ENCODE measurements around the gene OFD1.

OFD1 gene

DNA sequence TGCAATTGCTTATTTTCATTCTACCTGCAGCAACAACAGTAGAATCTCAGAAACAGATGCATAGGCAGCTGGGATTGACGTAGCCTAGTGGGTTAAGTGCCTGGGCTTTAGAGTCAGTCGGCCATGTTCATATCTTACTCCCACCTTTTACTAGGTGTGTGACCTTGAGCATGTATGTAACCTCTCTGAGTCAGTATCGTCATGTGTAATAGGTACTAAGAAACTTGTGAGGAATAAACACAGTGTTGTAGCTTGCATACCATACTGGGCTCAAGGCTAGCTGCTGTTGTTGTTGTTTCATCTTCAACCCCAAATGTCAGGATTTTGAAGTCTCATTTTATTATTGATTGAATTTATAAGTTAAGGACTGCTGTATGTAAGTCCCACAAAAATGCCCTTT, 31.4 kb upstream of the OFD1 start:
- Histone ChIP-seq H3K27me3 (no peaks in the 10 kb centered on the region), H3K4me1 (peaks cover 0 to 35% (median 6%) of the 10 kb centered on the region in 4 donors), H3K27ac (no peak overlapping the region), H3K36me3 (peaks cover 0 to 3% (median 0%) of the 10 kb centered on the region in 3 donors), H3K4me3 (no peak overlapping the region), H3K9me3 (no peaks in the 10 kb centered on the region)
- TF ChIP-seq, protein P1, sequence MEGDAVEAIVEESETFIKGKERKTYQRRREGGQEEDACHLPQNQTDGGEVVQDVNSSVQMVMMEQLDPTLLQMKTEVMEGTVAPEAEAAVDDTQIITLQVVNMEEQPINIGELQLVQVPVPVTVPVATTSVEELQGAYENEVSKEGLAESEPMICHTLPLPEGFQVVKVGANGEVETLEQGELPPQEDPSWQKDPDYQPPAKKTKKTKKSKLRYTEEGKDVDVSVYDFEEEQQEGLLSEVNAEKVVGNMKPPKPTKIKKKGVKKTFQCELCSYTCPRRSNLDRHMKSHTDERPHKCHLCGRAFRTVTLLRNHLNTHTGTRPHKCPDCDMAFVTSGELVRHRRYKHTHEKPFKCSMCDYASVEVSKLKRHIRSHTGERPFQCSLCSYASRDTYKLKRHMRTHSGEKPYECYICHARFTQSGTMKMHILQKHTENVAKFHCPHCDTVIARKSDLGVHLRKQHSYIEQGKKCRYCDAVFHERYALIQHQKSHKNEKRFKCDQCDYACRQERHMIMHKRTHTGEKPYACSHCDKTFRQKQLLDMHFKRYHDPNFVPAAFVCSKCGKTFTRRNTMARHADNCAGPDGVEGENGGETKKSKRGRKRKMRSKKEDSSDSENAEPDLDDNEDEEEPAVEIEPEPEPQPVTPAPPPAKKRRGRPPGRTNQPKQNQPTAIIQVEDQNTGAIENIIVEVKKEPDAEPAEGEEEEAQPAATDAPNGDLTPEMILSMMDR (IDR thresholded peaks at IDR 0.05) = no peak
- intact Hi-C loops (cut with DNase I; ENCODE audit: low total_unique reads) = no loop called here
- no peak for DNase-seq

DNA sequence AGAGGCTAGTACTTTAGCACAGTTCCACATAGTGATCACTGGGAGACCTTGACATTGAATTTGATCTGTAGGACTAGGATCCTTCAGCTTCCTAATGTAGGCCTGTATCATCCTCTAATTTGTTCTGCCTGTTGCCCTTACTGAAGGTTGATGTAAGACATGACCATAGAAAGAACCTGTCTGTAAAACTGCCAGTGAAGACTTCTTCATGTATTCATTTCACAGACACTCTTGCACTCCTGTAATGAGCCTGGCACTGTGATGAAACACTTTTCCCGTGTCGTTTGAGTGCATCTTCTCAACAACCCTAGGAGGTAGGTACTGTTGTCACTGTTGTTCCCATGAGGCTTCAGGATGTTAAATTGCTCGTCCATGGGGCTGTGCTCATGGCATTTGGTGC, 31.0 kb upstream of the OFD1 start:
- Histone ChIP-seq H3K36me3 (peaks cover 0 to 4% (median 1%) of the 10 kb centered on the region in 3 donors), H3K27ac (no peak overlapping the region), H3K27me3 (no peaks in the 10 kb centered on the region), H3K9me3 (no peaks in the 10 kb centered on the region), H3K4me1 (peaks cover 0 to 31% (median 5%) of the 10 kb centered on the region in 4 donors), H3K4me3 (no peak overlapping the region)
- TF ChIP-seq, protein P1 (IDR thresholded peaks at IDR 0.05) = no peak
- no peak for DNase-seq
- intact Hi-C loops (cut with DNase I; ENCODE audit: low total_unique reads) = no loop called here

DNA sequence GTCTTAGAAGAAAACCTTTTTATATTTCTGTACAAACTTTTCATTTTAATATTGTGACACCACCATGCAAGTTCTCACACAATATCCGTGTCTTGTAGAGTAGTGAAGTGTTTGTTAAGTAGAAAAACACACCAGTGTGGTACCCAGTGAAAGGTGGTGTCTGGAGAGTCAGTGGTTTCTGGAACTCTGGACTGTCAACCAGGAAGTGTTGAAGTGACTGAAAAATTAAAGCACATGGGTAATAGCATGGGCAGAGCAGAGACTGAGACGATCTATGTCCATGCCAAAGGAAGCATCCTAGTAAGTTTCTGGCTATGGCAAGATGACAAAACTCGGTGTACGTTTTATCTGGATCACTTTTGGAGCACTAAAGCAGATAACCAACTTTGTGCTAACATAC, 23.4 kb upstream of the OFD1 start:
- intact Hi-C loops (cut with DNase I; ENCODE audit: low total_unique reads) = no loop called here
- H3K4me3 ChIP-seq = no peak overlapping the region
- H3K27me3 ChIP-seq = no peaks in the 10 kb centered on the region
- H3K9me3 ChIP-seq = no peaks in the 10 kb centered on the region
- no peaks in the 10 kb centered on the region for H3K4me1 ChIP-seq
- H3K27ac ChIP-seq = no peak overlapping the region
- peaks cover 4 to 52% (median 47%) of the 10 kb centered on the region in 3 donors for H3K36me3 ChIP-seq
- no peak for DNase-seq
- TF ChIP-seq, protein P1 (IDR thresholded peaks at IDR 0.05) = no peak

DNA sequence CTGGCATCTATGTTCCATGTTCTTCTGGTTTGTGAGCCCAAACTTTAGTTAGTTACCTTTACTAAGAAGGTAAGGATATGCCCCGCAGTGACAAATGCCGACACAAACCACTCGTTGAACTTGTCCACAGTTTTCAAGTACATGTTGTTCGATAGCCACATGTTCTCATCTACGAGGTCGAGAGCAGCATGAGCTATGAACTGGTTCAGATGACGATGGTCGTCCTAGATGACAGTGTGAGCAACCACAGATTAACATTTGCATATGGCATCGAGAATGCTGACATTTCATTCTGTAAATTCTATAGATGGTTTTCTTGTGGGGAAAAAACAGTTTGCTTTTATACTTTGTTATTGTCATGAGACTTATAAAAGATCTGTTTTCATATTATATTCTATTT, 18.1 kb upstream of the OFD1 start:
- Histone ChIP-seq H3K36me3 (peaks cover 4 to 40% (median 37%) of the 10 kb centered on the region in 3 donors), H3K27me3 (no peaks in the 10 kb centered on the region), H3K4me1 (peaks cover 0 to 7% (median 2%) of the 10 kb centered on the region in 4 donors), H3K27ac (no peak overlapping the region), H3K9me3 (no peaks in the 10 kb centered on the region), H3K4me3 (no peak overlapping the region)
- intact Hi-C loops (cut with DNase I; ENCODE audit: low total_unique reads) = no loop called here
- TF ChIP-seq, protein P1 (IDR thresholded peaks at IDR 0.05) = no peak
- no peak for DNase-seq

DNA sequence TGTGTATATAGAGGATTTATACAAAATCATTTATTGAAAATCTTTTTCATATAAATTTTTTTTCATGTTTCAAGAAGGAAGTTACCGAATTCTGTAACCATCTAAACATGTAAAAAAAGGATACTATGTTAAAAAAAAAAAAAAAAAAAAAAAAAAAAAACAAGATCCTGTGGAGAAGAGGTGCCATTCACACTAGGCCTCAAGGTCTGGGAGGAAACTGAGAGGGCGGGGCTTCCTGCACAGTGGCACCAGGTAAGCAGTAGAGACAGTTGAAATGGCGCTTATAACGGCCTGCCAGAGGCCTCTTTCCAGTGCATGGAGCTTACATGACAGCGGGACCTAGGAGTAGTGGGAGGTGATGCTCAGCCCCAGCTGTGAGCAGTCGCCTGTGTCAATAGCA, 17.6 kb upstream of the OFD1 start:
- intact Hi-C loops (cut with DNase I; ENCODE audit: low total_unique reads) = no loop called here
- TF ChIP-seq, protein P1 (IDR thresholded peaks at IDR 0.05) = no peak
- H3K4me1 ChIP-seq = peaks cover 0 to 11% (median 2%) of the 10 kb centered on the region in 4 donors
- no peak for DNase-seq
- H3K9me3 ChIP-seq = no peaks in the 10 kb centered on the region
- H3K27ac ChIP-seq = no peak overlapping the region
- peaks cover 4 to 36% (median 33%) of the 10 kb centered on the region in 3 donors for H3K36me3 ChIP-seq
- no peaks in the 10 kb centered on the region for H3K27me3 ChIP-seq
- H3K4me3 ChIP-seq = no peak overlapping the region

All from tibial artery (tissue), 4 donors.